ENCODE measurements around the gene IL1RL2. TPM values are rescaled to one million over a fixed set of nuclear protein-coding genes. Genes with fewer than 3 reads are reported as not detected.

Gene IL1RL2
- total RNA-seq, 2 donors from 2014 or later = 0.19 TPM; not detected in 1

DNA sequence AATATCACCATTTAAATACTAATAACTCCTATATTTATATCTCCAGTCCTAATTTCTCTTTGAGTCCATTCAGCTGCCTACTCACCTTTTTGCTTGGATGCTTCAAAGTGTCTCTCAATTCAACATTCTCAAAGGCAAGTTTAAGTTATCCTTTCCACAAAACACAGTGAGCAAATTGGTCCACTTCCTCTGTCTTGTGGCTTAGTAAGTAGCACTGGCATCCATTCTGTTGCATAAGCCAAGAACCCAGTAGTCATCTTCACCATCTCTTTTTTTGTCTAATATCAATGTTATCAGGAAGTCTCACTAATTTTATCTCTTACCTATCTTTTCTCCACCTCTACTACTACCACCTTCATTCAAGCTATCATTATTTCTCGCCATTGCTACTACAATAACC, 97.2 kb downstream of the IL1RL2 start:
- H3K4me3 Mint-ChIP-seq = no peak overlapping the region
- no peaks in the 10 kb centered on the region for H3K9me3 Mint-ChIP-seq
- no peaks in the 10 kb centered on the region for H3K27me3 Mint-ChIP-seq
- ATAC-seq (no peak), DNase-seq (ENCODE audit: low spot score) (no peak)
- no peak overlapping the region for H3K27ac Mint-ChIP-seq
- peaks cover 18% of the 10 kb centered on the region for H3K36me3 Mint-ChIP-seq
- peaks cover 15 to 16% of the 10 kb centered on the region in 2 donors for H3K4me1 Mint-ChIP-seq (ENCODE audit: low read depth in 2 of 2)

DNA sequence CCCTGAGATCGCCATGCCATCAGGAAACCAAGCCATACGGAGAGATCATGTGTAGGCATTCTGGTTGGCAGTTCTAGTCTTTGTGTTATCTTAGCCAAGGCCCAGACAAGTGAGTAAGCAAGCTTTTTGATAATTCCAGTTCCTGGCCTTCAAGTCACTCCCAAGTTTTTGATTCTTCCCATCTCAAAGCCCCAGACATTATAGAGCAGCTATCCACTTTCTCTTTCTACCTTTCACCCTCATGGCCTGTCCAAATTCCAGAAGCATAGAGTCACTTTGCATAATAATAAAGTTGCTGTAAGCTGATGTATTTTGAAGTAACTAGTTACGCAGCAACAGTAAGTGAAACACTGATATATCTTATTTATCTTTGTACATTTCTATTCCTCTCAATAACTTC, 97.8 kb downstream of the IL1RL2 start:
- ATAC-seq = no peak

DNA sequence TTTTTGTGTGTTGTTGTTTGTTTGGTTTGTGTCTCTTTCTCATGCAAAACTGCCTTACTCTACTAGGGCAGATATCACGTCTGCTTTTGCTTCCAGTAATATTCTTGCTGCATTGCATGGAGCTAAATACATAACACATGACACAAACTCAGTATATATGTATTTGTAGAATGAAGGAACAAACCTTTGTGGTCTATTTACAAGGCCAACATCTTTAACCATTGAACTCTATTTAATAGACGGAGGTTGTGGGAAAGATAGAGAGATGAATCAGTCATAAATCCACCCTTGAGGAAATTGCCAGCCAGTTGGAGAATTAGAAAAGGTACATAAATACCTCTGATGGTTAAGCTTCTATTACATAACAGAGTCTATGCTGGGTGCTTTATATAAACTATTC, 98.5 kb downstream of the IL1RL2 start:
- Mint-ChIP-seq H3K9me3 (no peaks in the 10 kb centered on the region), H3K27me3 (no peaks in the 10 kb centered on the region), H3K27ac (no peak overlapping the region), H3K36me3 (peaks cover 18% of the 10 kb centered on the region), H3K4me3 (no peak overlapping the region), H3K4me1 (ENCODE audit: low read depth in 2 of 2) (peaks cover 11 to 14% of the 10 kb centered on the region in 2 donors)
- DNase-seq (ENCODE audit: low spot score) (no peak), ATAC-seq (no peak)

More for the DNA sequence above, 97.8 kb downstream of the IL1RL2 start:
- no peak for DNase-seq (ENCODE audit: low spot score)
- no peak overlapping the region for H3K4me3 Mint-ChIP-seq
- H3K9me3 Mint-ChIP-seq = no peaks in the 10 kb centered on the region
- H3K4me1 Mint-ChIP-seq (ENCODE audit: low read depth in 2 of 2) = peaks cover 11% of the 10 kb centered on the region in 2 donors
- peaks cover 18% of the 10 kb centered on the region for H3K36me3 Mint-ChIP-seq
- H3K27ac Mint-ChIP-seq = no peak overlapping the region
- H3K27me3 Mint-ChIP-seq = no peaks in the 10 kb centered on the region

- no peak overlapping the region for H3K4me3 Mint-ChIP-seq
- ATAC-seq (no peak), DNase-seq (ENCODE audit: low spot score) (no peak)
- H3K27ac Mint-ChIP-seq = peak overlapping the region in 1 of 2 donors; percentile 26
- H3K9me3 Mint-ChIP-seq = no peaks in the 10 kb centered on the region
- peaks cover 18% of the 10 kb centered on the region for H3K36me3 Mint-ChIP-seq
- H3K27me3 Mint-ChIP-seq = no peaks in the 10 kb centered on the region
- H3K4me1 Mint-ChIP-seq (ENCODE audit: low read depth in 2 of 2) = peaks cover 14 to 16% of the 10 kb centered on the region in 2 donors
Measured at GRCh38 chr2:102286041-102286440, 99.2 kb downstream of the IL1RL2 start.

- DNase-seq (ENCODE audit: low spot score) (no peak), ATAC-seq (no peak)
- no peaks in the 10 kb centered on the region for H3K9me3 Mint-ChIP-seq
- H3K4me3 Mint-ChIP-seq = no peak overlapping the region
- no peaks in the 10 kb centered on the region for H3K27me3 Mint-ChIP-seq
- peaks cover 29 to 30% of the 10 kb centered on the region in 2 donors for H3K4me1 Mint-ChIP-seq (ENCODE audit: low read depth in 2 of 2)
- H3K36me3 Mint-ChIP-seq = peaks cover 18% of the 10 kb centered on the region
- H3K27ac Mint-ChIP-seq = no peak overlapping the region
Measured at GRCh38 chr2:102289129-102289528, 102.3 kb downstream of the IL1RL2 start.

Other genes starting within 250 kb of the IL1RL2 start
- gene IL1R2, start 195.1 kb upstream of the IL1RL2 start, total RNA-seq = not detected
- under 1 TPM; 0.19 to 0.86 TPM for gene IL1R1, start 44.3 kb upstream of the IL1RL2 start, total RNA-seq
- gene IL1RL1, start 124.5 kb downstream of the IL1RL2 start, total RNA-seq = 10 to 100 TPM; 36.3 to 57.7 TPM
- 100 to 1,000 TPM; 135 to 219 TPM for gene IL18R1, start 168.8 kb downstream of the IL1RL2 start, total RNA-seq
- gene IL18RAP, start 236.1 kb downstream of the IL1RL2 start, total RNA-seq = 100 to 1,000 TPM; 159 to 355 TPM